ENCODE measurements around the gene BCAP29. TPM values are rescaled to one million over a fixed set of nuclear protein-coding genes. Genes with fewer than 3 reads are reported as not detected.

Gene BCAP29
- total and polyA plus RNA-seq, 2 of the 8 experiments (the other 6 are each of a cell fraction or from before 2014, with no cell fraction given) = 6.8 to 18.1 TPM

DNA sequence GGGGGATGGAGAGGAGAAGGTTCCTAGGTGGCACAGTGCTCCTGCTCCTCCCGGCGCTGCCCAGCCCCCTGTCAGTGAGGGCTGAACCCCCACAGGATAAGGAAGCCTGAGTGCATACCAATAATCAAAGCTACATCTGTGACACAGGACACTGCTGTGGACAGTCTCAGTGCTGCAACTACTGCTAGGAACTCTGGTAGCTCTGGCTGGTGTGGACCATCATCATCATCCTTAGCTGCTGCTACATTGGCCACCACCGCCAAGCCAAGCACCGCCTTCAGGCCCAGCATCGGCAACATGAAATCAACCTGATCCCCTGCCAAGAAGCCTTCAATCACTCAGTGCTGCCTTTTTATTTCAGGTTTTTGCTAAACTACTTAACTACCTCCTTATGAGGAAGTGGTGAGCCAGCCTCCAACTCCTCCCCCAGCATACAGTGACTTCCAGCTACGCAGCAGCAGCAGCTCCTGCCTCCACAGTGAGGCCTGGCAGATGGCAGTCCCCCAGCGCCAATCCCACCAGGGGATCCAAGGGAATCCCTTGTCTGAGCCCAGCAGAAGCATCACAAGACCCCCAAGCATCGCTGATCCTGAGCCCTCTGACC lies 48.5 kb downstream of the BCAP29 start (continued):
- TF ChIP-seq SIN3A (conservative IDR thresholded peaks at IDR 0.05 in 1 of 2, IDR thresholded peaks at IDR 0.05 in 1 of 2; ENCODE audit: low read depth in 1 of 2, low read length in 2 of 2) (no peak), CBX5 (IDR thresholded peaks at IDR 0.05; ENCODE audit: low read depth, low read length) (no peak)

All from H1 (cell line).